Vagina (tissue), 2 donors: ENCODE measurements around the gene SLC12A3.

Experiments
- CTCF ChIP-seq, 3 experiments: fragments of 450-650 bp in 2 of 3; fragments of 200-600 bp in 1 of 3; sonication (generic) in 1 of 3; IDR thresholded peaks; one replicate each; pipeline ENCODE4 v1.5.1; 2017 to 2019; ENCODE audit warnings: antibody characterized with exemption in 3 of 3, mild to moderate bottlenecking in 2 of 3, moderate library complexity in 2 of 3
- POLR2A ChIP-seq, 2 donors: fragments of 450-650 bp; IDR thresholded peaks; one replicate each; pipeline ENCODE4 v1.6.1; 2017; ENCODE audit warnings: antibody characterized with exemption in 2 of 2, mild to moderate bottlenecking in 2 of 2, moderate library complexity in 2 of 2
- POLR2AphosphoS5 ChIP-seq, 2 donors: sonication (generic); formaldehyde crosslinking; IDR thresholded peaks; one replicate each; pipeline ENCODE4 v1.9.0; 2017; ENCODE audit warnings: antibody characterized with exemption in 2 of 2, mild to moderate bottlenecking in 2 of 2, low read depth in 1 of 2; ENCODE audit not compliant: insufficient read depth in 1 of 2

DNA sequence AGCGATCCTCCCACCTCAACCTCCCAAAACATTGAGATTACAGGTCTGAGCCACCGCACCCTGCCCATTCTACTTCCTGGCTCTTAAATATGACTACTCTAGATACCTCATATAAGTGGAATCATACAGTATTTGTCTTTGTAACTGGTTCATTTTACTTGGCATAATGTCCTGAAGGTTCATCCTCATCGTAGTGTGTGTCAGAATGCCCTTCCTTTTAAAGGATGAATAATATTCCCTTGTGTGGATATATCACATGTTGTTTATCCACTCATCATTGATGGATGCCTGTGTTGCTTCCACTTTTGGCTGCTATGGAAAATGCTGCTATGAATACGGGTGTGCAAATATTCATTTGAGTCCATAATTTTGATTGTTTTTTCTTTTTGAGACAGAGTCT lies 91.1 kb downstream of the SLC12A3 start:
- no peak for TF ChIP-seq CTCF (IDR thresholded peaks at IDR 0.05)
- no peak for TF ChIP-seq POLR2A (IDR thresholded peaks at IDR 0.05)
- no peak for TF ChIP-seq POLR2AphosphoS5 (IDR thresholded peaks at IDR 0.05; ENCODE audit: insufficient read depth in 1 of 2, low read depth in 1 of 2)
